ENCODE results near the gene RFNG. TPM values are rescaled to one million over a fixed set of nuclear protein-coding genes. Genes with fewer than 3 reads are reported as not detected.

Gene RFNG
- total RNA-seq, 4 donors from 2014 or later, result 22.5 to 66.9 (median 49.0) TPM

- TF ChIP-seq, protein P1, sequence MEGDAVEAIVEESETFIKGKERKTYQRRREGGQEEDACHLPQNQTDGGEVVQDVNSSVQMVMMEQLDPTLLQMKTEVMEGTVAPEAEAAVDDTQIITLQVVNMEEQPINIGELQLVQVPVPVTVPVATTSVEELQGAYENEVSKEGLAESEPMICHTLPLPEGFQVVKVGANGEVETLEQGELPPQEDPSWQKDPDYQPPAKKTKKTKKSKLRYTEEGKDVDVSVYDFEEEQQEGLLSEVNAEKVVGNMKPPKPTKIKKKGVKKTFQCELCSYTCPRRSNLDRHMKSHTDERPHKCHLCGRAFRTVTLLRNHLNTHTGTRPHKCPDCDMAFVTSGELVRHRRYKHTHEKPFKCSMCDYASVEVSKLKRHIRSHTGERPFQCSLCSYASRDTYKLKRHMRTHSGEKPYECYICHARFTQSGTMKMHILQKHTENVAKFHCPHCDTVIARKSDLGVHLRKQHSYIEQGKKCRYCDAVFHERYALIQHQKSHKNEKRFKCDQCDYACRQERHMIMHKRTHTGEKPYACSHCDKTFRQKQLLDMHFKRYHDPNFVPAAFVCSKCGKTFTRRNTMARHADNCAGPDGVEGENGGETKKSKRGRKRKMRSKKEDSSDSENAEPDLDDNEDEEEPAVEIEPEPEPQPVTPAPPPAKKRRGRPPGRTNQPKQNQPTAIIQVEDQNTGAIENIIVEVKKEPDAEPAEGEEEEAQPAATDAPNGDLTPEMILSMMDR (IDR thresholded peaks at IDR 0.05; ENCODE audit: low read depth), result no peak
Measured at GRCh38 chr17:81998212-81998611, 53.4 kb downstream of the RFNG start.

Other genes starting within 250 kb of the RFNG start
- under 1 TPM in 1 of 4 donors, not detected in 3; 0.38 TPM for gene GCGR, start 247.7 kb downstream of the RFNG start, total RNA-seq
- gene MCRIP1, start 218.5 kb downstream of the RFNG start, total RNA-seq, result 10 to 100 TPM; 26.6 to 78.7 (median 54.8) TPM
- not detected for gene PPP1R27, start 216.8 kb downstream of the RFNG start, total RNA-seq
- gene P4HB, start 191.3 kb downstream of the RFNG start, total RNA-seq, result 100 to 1,000 TPM; 289 to 508 (median 447) TPM
- gene ARHGDIA, start 180.5 kb downstream of the RFNG start, total RNA-seq, result 100 to 1,000 TPM; 116 to 235 (median 167) TPM
- gene ALYREF, start 160.2 kb downstream of the RFNG start, total RNA-seq, result 10 to 100 TPM; 25.4 to 38.8 (median 32.4) TPM
- 100 to 1,000 TPM in 3 of 4 donors, 10 to 100 TPM in 1; 88.4 to 132 (median 120) TPM for gene ANAPC11, start 160.1 kb downstream of the RFNG start, total RNA-seq
- under 1 TPM in 2 of 4 donors, not detected in 2; 0.17 to 0.22 TPM for gene NPB, start 149.6 kb downstream of the RFNG start, total RNA-seq
- gene PCYT2, start 140.4 kb downstream of the RFNG start, total RNA-seq, result 100 to 1,000 TPM in 1 of 4 donors, 10 to 100 TPM in 3; 23.8 to 130 (median 39.7) TPM
- 10 to 100 TPM in 3 of 4 donors, 1 to 10 TPM in 1; 7.5 to 22.0 (median 15.5) TPM for gene SIRT7, start 133.6 kb downstream of the RFNG start, total RNA-seq
- 10 to 100 TPM in 3 of 4 donors, 1 to 10 TPM in 1; 9.8 to 20.0 (median 15.0) TPM for gene MAFG, start 124.1 kb downstream of the RFNG start, total RNA-seq
- 1 to 10 TPM in 2 of 4 donors, under 1 TPM in 2; 0.34 to 3.1 (median 1.5) TPM for gene PYCR1, start 114.5 kb downstream of the RFNG start, total RNA-seq
- not detected for gene MYADML2, start 104.6 kb downstream of the RFNG start, total RNA-seq
- not detected for gene NOTUM, start 90.6 kb downstream of the RFNG start, total RNA-seq
- 10 to 100 TPM in 3 of 4 donors, 1 to 10 TPM in 1; 8.2 to 30.1 (median 18.1) TPM for gene ASPSCR1, start 74.2 kb downstream of the RFNG start, total RNA-seq
- gene CENPX, start 28.9 kb downstream of the RFNG start, total RNA-seq, result 10 to 100 TPM; 46.0 to 74.0 (median 57.5) TPM
- 10 to 100 TPM in 2 of 4 donors, 1 to 10 TPM in 2; 1.8 to 11.7 (median 7.8) TPM for gene LRRC45, start 28.5 kb downstream of the RFNG start, total RNA-seq
- 10 to 100 TPM in 3 of 4 donors, 1 to 10 TPM in 1; 5.2 to 28.3 (median 14.6) TPM for gene RAC3, start 20.1 kb downstream of the RFNG start, total RNA-seq
- gene DCXR, start 14.1 kb downstream of the RFNG start, total RNA-seq, result 100 to 1,000 TPM; 157 to 383 (median 255) TPM
- gene GPS1, start 87 bp upstream of the RFNG start, total RNA-seq, result 100 to 1,000 TPM in 1 of 4 donors, 10 to 100 TPM in 3; 42.7 to 125 (median 71.7) TPM
- 100 to 1,000 TPM in 1 of 4 donors, 10 to 100 TPM in 3; 45.0 to 147 (median 52.3) TPM for gene DUS1L, start 14.0 kb upstream of the RFNG start, total RNA-seq
- 1,000 to 10,000 TPM in 1 of 4 donors, 100 to 1,000 TPM in 3; 148 to 4,879 (median 378) TPM for gene FASN, start 46.4 kb upstream of the RFNG start, total RNA-seq
- gene CCDC57, start 161.0 kb upstream of the RFNG start, total RNA-seq, result 10 to 100 TPM in 3 of 4 donors, 1 to 10 TPM in 1; 8.8 to 31.5 (median 17.1) TPM
- 10 to 100 TPM in 3 of 4 donors, 1 to 10 TPM in 1; 2.8 to 64.8 (median 19.2) TPM for gene SLC16A3, start 177.2 kb upstream of the RFNG start, total RNA-seq
- 100 to 1,000 TPM in 1 of 4 donors, 10 to 100 TPM in 3; 55.1 to 139 (median 64.5) TPM for gene CSNK1D, start 221.9 kb upstream of the RFNG start, total RNA-seq